CD8-positive, alpha-beta memory T cell (primary cell): ENCODE data around the gene PARD3. TPM values are rescaled to one million over a fixed set of nuclear protein-coding genes. Genes with fewer than 3 reads are reported as not detected.
"Not testable (repeated sequence)": the region's sequence is repeated elsewhere in the genome, so short reads cannot be mapped to it uniquely, and the experiment has no call there.

Source experiments
- CTCF ChIA-PET: fragments of 350-600 bp; sonication (Branson Sonifier 250); formaldehyde crosslinking; loops from one replicate; lab custom pipeline; 2021; ENCODE audit warnings: antibody characterized with exemption; lab: Charles Lee
- POLR2A ChIA-PET: fragments of 350-600 bp; sonication (Branson Sonifier 250); formaldehyde crosslinking; loops from one replicate; lab custom pipeline; 2021; ENCODE audit warnings: antibody characterized with exemption; lab: Charles Lee
- DNase-seq, 5 donors: peaks; one replicate each; pipeline versions ENCODE4 v3.0.0 to v3.0.0-alpha.2; 2020 to 2022; ENCODE audit warnings: mixed read lengths in 1 of 5
- H3K27ac ChIP-seq: one replicate; pipeline ENCODE4 v1.7.0; 2013; ENCODE audit warnings: low read depth, mild to moderate bottlenecking, low read length, moderate library complexity
- H3K27me3 ChIP-seq: 2 replicates; pipeline ENCODE4 v1.7.0; 2013; ENCODE audit warnings: low read length, mild to moderate bottlenecking; ENCODE audit not compliant: insufficient read depth, poor library complexity, severe bottlenecking
- H3K36me3 ChIP-seq: 2 replicates; pipeline ENCODE4 v1.7.0; 2013; ENCODE audit warnings: mild to moderate bottlenecking, low read length, moderate library complexity; ENCODE audit not compliant: insufficient read depth
- H3K4me1 ChIP-seq: 2 replicates; pipeline ENCODE4 v1.7.0; 2013; ENCODE audit warnings: mild to moderate bottlenecking, low read length, moderate library complexity; ENCODE audit not compliant: insufficient read depth
- H3K4me3 ChIP-seq: 2 replicates; pipeline ENCODE4 v1.7.0; 2013; ENCODE audit warnings: mild to moderate bottlenecking, low read length
- H3K9me3 ChIP-seq: 2 replicates; pipeline ENCODE4 v1.7.0; 2013; ENCODE audit warnings: mild to moderate bottlenecking, low read length
- H3K27ac Mint-ChIP-seq, 8 donors: one replicate each; pipeline ENCODE4 v1.8.0; 2020 to 2021; ENCODE audit warnings: mixed read lengths in 8 of 8, mild to moderate bottlenecking in 6 of 8, inconsistent platforms in 3 of 8, moderate library complexity in 3 of 8
- H3K27me3 Mint-ChIP-seq, 2 donors: one replicate each; pipeline ENCODE4 v1.8.0; 2020 to 2021; ENCODE audit warnings: mixed read lengths in 2 of 2, mild to moderate bottlenecking in 1 of 2, moderate library complexity in 1 of 2
- H3K36me3 Mint-ChIP-seq, 3 donors: one replicate each; pipeline ENCODE4 v1.8.0; 2020 to 2021; ENCODE audit warnings: mixed read lengths in 3 of 3, inconsistent platforms in 1 of 3, mild to moderate bottlenecking in 1 of 3
- H3K4me1 Mint-ChIP-seq, 3 donors: one replicate each; pipeline ENCODE4 v1.8.0; 2020 to 2021; ENCODE audit warnings: mixed read lengths in 3 of 3, inconsistent platforms in 1 of 3, mild to moderate bottlenecking in 1 of 3
- H3K4me3 Mint-ChIP-seq, 7 donors: one replicate each; pipeline ENCODE4 v1.8.0; 2020 to 2021; ENCODE audit warnings: mixed read lengths in 7 of 7, mild to moderate bottlenecking in 6 of 7, moderate library complexity in 4 of 7, inconsistent platforms in 2 of 7
- H3K9me3 Mint-ChIP-seq, 5 donors: one replicate each; pipeline ENCODE4 v1.8.0; 2020 to 2022; ENCODE audit warnings: mixed read lengths in 5 of 5, mild to moderate bottlenecking in 3 of 5, moderate library complexity in 2 of 5, inconsistent platforms in 1 of 5
- polyA plus RNA-seq: library from polyadenylated mRNA; unstranded; fragments of 300-500 nt; fragmentation: Illumina TruSeq; gene quantifications from one replicate; pipeline ENCODE4 v1.2.3, GENCODE V29; 2021
- total RNA-seq, 2 experiments: library from RNA; stranded (reverse); gene quantifications; one replicate each; pipeline ENCODE4 v1.2.3, GENCODE V29; 2021

Gene PARD3
- total and polyA plus RNA-seq, 3 experiments from 2014 or later, result 0.27 to 0.46 TPM; not detected in 1

DNA sequence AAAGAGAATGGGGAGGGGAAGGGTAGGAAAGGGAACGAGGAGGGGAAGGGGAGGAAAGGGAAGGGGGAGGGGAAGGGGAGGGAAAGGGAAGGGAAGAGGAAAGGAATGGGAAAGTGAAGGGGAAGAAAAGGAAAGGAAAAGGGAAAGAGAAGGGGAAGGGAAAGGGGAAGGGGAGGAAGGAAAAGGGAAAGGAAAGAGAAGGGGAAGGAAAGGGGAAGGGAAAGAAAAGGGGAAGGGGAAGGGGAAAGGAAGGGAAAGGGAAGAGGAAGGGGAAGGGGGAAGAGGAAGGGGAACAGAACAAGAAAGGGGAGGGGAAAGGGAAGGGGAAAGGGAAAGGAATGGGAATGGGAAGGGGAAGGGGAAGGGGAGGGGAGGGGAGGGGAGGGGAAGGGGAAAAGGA is 352.1 kb downstream of the PARD3 start:
- Mint-ChIP-seq H3K36me3 (no peaks in the 10 kb centered on the region), H3K4me1 (no peaks in the 10 kb centered on the region), H3K27ac (no peak overlapping the region), H3K4me3 (no peak overlapping the region), H3K27me3 (peaks cover 0 to 1% of the 10 kb centered on the region in 2 donors), H3K9me3 (peaks cover 0 to 8% (median 0%) of the 10 kb centered on the region in 5 donors)
- H3K36me3 ChIP-seq, result no peaks in the 10 kb centered on the region
- no peaks in the 10 kb centered on the region for H3K9me3 ChIP-seq
- H3K4me1 ChIP-seq, result no peaks in the 10 kb centered on the region
- H3K4me3 ChIP-seq, result no peak overlapping the region
- ChIA-PET POLR2A (no interaction called here), CTCF (interaction anchor here (1.0 kb wide), 1 partner anchor 10 kb away, joined by 3 read pairs; no protein-coding TSS in a partner anchor)
- H3K27ac ChIP-seq, result no peak overlapping the region
- no peak for DNase-seq
- H3K27me3 ChIP-seq, result no peaks in the 10 kb centered on the region

DNA sequence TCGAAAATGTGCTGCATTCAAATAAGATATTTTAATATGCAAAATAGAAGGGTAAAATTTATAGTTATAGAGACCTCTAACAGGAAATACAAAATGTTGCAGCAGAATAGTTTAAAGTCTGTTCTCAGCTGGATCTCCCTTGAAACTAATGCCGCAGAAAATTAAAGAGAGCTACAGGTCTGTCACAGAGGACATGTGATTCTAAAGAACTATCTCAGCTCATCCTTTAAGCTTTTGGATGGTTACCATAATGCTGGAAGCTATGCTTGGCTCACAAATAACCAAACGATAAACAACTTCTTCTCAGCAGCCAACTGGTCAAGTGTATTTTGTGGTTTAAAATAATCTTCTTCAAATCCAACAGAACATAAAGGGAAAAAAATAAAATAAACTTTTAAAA is 353.0 kb downstream of the PARD3 start:
- Histone ChIP-seq H3K36me3 (no peaks in the 10 kb centered on the region), H3K27me3 (no peaks in the 10 kb centered on the region), H3K27ac (no peak overlapping the region), H3K4me3 (no peak overlapping the region), H3K4me1 (no peaks in the 10 kb centered on the region), H3K9me3 (no peaks in the 10 kb centered on the region)
- no peaks in the 10 kb centered on the region for H3K27me3 Mint-ChIP-seq
- H3K9me3 Mint-ChIP-seq, result peaks cover 0 to 8% (median 0%) of the 10 kb centered on the region in 5 donors
- H3K36me3 Mint-ChIP-seq, result no peaks in the 10 kb centered on the region
- H3K4me3 Mint-ChIP-seq, result no peak overlapping the region
- no peak for DNase-seq
- POLR2A ChIA-PET, result no interaction called here
- H3K4me1 Mint-ChIP-seq, result no peaks in the 10 kb centered on the region
- no peak overlapping the region for H3K27ac Mint-ChIP-seq
- CTCF ChIA-PET, result interaction anchor here (1.0 to 1.3 kb wide), 2 partner anchors 9 to 17 kb away, joined by 3 to 4 read pairs; no protein-coding TSS in a partner anchor

DNA sequence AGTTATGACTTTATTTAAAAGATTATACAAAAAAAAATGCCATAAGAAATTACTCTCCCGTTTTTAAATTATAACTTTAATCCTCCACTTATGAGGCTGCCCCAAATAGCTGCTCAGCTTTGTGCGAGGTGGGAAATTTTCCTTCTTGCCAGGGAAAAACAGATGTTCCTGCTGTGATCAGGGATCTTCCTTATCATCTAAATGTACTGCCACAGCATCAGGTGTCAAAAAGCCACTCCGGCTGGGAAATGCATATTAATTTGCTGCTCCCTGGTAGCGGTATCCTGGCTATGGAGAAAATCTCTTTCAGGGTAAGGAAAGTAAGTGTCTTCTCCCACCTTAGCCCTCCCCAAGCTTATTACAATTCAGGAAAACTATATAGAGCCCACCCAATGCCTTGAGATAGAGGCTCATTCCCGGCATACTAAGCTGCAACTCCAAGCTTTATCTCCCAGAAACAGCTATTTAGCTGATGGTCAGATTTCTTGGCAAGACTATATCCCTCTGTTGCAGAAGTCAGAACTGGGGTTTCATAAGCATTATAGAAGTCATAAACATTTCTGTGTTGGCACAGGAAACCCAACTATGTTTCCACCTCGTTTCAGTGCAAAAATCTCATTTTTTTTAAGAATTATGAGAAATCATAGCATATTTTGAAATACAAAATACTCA is 360.4 kb downstream of the PARD3 start:
- no peaks in the 10 kb centered on the region for H3K27me3 ChIP-seq
- H3K27me3 Mint-ChIP-seq, result no peaks in the 10 kb centered on the region
- no peak overlapping the region for H3K27ac Mint-ChIP-seq
- no peak overlapping the region for H3K27ac ChIP-seq
- H3K36me3 Mint-ChIP-seq, result no peaks in the 10 kb centered on the region
- peaks cover 0 to 5% (median 0%) of the 10 kb centered on the region in 5 donors for H3K9me3 Mint-ChIP-seq
- H3K4me1 Mint-ChIP-seq, result no peaks in the 10 kb centered on the region
- no peak overlapping the region for H3K4me3 ChIP-seq
- H3K9me3 ChIP-seq, result no peaks in the 10 kb centered on the region
- no peaks in the 10 kb centered on the region for H3K36me3 ChIP-seq
- no peaks in the 10 kb centered on the region for H3K4me1 ChIP-seq
- ChIA-PET POLR2A (no interaction called here), CTCF (no interaction called here)
- H3K4me3 Mint-ChIP-seq, result no peak overlapping the region
- no peak for DNase-seq

DNA sequence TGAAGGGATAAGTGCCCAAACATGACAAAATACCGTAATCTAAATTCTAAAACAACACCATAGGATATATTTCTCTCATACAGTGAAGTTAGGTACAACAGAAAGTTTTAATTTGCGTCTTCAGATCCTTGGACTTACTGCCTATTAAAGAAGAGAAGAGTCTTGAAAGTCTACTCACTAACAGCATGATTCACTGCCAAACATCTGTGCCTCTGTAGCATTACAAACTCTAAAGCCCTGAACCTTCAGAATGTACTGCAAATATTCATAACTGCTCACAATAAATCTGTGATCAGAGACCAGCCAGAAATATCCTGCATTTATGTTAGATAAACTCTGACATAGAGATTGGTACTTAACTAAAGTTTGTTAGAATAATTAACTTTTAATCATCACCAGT is 365.3 kb downstream of the PARD3 start:
- Histone ChIP-seq H3K36me3 (no peaks in the 10 kb centered on the region), H3K27me3 (no peaks in the 10 kb centered on the region), H3K27ac (no peak overlapping the region), H3K4me3 (no peak overlapping the region), H3K4me1 (no peaks in the 10 kb centered on the region), H3K9me3 (no peaks in the 10 kb centered on the region)
- ChIA-PET CTCF (no interaction called here), POLR2A (no interaction called here)
- peaks cover 0 to 9% (median 0%) of the 10 kb centered on the region in 5 donors for H3K9me3 Mint-ChIP-seq
- no peak overlapping the region for H3K4me3 Mint-ChIP-seq
- H3K4me1 Mint-ChIP-seq, result no peaks in the 10 kb centered on the region
- DNase-seq, result no peak
- H3K27me3 Mint-ChIP-seq, result peaks cover 0 to 2% of the 10 kb centered on the region in 2 donors
- H3K36me3 Mint-ChIP-seq, result no peaks in the 10 kb centered on the region
- H3K27ac Mint-ChIP-seq, result no peak overlapping the region

DNA sequence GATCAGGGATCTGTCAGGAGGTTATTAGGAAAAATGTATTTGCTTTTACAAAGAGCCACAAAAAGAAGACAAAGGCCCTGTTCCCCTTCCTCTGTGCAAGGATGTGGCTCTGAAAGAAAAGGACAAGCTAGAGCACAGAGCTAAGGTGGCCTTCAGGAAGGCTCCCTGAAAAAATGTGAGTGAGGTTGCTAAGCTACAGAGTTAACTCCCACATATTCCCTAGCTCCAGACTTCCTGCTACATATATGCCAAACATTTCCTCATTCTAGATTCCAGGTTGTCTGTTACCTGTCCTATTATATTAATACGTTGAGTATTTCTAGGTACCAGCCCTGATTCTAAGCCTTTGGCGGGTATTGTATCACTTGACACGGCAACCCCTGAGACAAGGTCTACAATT is 369.0 kb downstream of the PARD3 start:
- H3K36me3 ChIP-seq, result no peaks in the 10 kb centered on the region
- H3K4me1 ChIP-seq, result no peaks in the 10 kb centered on the region
- POLR2A ChIA-PET, result no interaction called here
- no peak for DNase-seq
- H3K27ac ChIP-seq, result no peak overlapping the region
- CTCF ChIA-PET, result interaction anchor here (1.4 kb wide), 1 partner anchor 16 kb away, joined by 4 read pairs; no protein-coding TSS in a partner anchor
- Mint-ChIP-seq H3K36me3 (no peaks in the 10 kb centered on the region), H3K4me3 (no peak overlapping the region), H3K27ac (peak overlapping the region in 1 of 8 donors; percentile 33), H3K4me1 (no peaks in the 10 kb centered on the region), H3K9me3 (peaks cover 0 to 9% (median 3%) of the 10 kb centered on the region in 5 donors), H3K27me3 (peaks cover 0 to 2% of the 10 kb centered on the region in 2 donors)
- H3K4me3 ChIP-seq, result no peak overlapping the region
- H3K9me3 ChIP-seq, result no peaks in the 10 kb centered on the region
- no peaks in the 10 kb centered on the region for H3K27me3 ChIP-seq

DNA sequence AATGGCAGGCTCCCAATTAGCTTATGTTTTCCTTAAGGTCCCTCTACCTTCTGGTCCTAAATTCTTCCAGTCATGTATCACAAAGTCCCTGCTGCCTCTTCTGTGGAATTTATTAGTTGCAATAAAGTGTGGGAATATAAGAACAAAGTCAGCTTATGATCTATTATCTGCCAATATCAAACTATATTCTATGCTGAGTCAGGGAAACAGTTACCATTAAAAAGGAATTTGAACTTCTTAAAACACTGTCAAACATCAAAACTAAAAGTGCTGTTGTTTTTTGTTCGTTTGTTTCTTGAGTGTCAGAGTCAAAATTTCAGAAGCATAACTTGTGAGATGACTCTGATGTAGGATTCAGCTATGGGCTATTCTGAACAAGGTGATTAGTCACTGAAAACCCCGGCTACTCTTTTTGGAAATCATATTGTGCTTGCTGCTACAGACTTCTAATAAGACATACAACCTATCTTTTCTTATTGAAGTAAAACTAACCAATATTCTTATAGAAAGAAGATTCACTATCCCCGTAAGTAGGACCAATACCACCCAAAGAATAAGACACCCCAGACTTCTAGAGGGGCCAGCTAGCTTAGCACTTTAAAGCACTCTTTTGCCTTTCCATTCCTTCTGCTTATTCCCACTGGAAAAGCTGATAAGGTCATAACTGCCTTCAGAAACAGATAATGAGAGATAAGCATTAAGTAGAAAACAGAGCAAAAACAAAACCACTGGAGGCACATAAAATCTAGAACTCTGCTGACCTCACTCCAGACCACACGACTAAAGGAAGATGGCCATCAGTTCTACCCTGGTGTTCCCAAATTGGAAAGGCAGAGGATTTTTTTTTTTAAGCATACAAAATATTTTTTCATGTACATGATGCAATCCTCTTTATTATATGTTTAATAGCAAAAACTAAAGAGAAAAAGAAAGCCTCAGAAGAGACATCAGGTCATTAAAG is 370.6 kb downstream of the PARD3 start:
- Mint-ChIP-seq H3K27me3 (peaks cover 0 to 2% of the 10 kb centered on the region in 2 donors), H3K4me3 (no peak overlapping the region), H3K27ac (no peak overlapping the region), H3K4me1 (no peaks in the 10 kb centered on the region), H3K9me3 (peaks cover 0 to 13% (median 0%) of the 10 kb centered on the region in 5 donors), H3K36me3 (no peaks in the 10 kb centered on the region)
- Histone ChIP-seq H3K9me3 (no peaks in the 10 kb centered on the region), H3K27ac (no peak overlapping the region), H3K27me3 (no peaks in the 10 kb centered on the region), H3K4me1 (no peaks in the 10 kb centered on the region), H3K4me3 (no peak overlapping the region), H3K36me3 (no peaks in the 10 kb centered on the region)
- ChIA-PET CTCF (interaction anchor here (1.4 kb wide), 1 partner anchor 17 kb away, joined by 4 read pairs; no protein-coding TSS in a partner anchor), POLR2A (no interaction called here)
- DNase-seq, result no peak

DNA sequence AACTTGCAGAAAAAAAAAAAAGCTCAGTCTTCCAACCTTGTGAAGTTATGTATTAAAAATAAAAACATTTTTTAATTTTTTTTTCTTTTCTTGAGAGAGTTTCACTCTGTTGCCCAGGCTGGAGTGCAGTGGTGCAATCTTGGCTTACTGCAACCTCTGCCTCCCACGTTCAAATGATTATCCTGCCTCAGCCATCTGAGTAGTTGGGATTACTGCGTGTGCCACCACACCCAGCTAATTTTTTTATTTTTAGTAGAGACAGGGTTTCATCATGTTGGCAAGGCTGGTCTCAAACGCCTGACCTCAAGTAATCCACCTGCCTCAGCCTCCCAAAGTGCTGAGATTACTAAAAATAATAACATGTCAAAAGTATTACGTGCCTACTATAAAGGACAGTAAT is 375.7 kb downstream of the PARD3 start:
- CTCF ChIA-PET, H3K9me3 ChIP-seq, H3K4me3 Mint-ChIP-seq, H3K27ac ChIP-seq, H3K36me3 Mint-ChIP-seq, POLR2A ChIA-PET, H3K4me1 ChIP-seq, DNase-seq, H3K27me3 ChIP-seq, H3K4me1 Mint-ChIP-seq, H3K27ac Mint-ChIP-seq, H3K27me3 Mint-ChIP-seq, H3K36me3 ChIP-seq, H3K4me3 ChIP-seq: not testable (repeated sequence)
- H3K9me3 Mint-ChIP-seq, result peaks cover 0 to 12% (median 2%) of the 10 kb centered on the region in 5 donors

DNA sequence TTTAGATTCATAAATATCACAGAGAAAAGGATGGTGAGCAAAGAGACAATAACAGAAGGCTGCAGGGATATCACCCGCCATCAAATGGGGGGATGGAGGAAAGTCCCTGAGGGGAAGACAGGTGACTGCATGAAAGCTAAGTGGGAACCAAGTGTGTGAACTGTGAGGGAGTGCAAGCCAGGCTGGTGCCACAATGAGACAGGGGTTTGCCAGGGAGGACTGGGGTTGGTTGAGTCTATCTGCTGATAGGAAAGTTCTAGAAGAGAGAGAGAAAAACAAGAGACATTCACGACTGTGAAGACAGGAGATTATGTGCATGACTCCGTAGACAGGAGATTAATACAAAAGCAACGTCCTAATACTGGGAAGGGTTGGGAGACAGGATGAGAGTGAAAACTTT is 376.4 kb downstream of the PARD3 start:
- H3K27me3 Mint-ChIP-seq, result no peaks in the 10 kb centered on the region
- H3K27me3 ChIP-seq, result no peaks in the 10 kb centered on the region
- H3K4me1 ChIP-seq, result no peaks in the 10 kb centered on the region
- no peaks in the 10 kb centered on the region for H3K36me3 Mint-ChIP-seq
- H3K4me3 ChIP-seq, result no peak overlapping the region
- no peaks in the 10 kb centered on the region for H3K36me3 ChIP-seq
- no peak overlapping the region for H3K27ac Mint-ChIP-seq
- ChIA-PET POLR2A (no interaction called here), CTCF (no interaction called here)
- H3K4me1 Mint-ChIP-seq, result no peaks in the 10 kb centered on the region
- peaks cover 0 to 12% (median 2%) of the 10 kb centered on the region in 5 donors for H3K9me3 Mint-ChIP-seq
- H3K4me3 Mint-ChIP-seq, result no peak overlapping the region
- no peak overlapping the region for H3K27ac ChIP-seq
- DNase-seq, result no peak
- no peaks in the 10 kb centered on the region for H3K9me3 ChIP-seq
